Hematopoietic multipotent progenitor cell treated with erythropoietin and hydrocortisone succinate and interleukin-3 and kit ligand, for 6 days (in vitro differentiated cells): ENCODE measurements around the gene MTO1.

Experiments used
- DNase-seq: peaks from one replicate; pipeline ENCODE4 v3.0.0-alpha.2; 2015

Gene MTO1

DNA sequence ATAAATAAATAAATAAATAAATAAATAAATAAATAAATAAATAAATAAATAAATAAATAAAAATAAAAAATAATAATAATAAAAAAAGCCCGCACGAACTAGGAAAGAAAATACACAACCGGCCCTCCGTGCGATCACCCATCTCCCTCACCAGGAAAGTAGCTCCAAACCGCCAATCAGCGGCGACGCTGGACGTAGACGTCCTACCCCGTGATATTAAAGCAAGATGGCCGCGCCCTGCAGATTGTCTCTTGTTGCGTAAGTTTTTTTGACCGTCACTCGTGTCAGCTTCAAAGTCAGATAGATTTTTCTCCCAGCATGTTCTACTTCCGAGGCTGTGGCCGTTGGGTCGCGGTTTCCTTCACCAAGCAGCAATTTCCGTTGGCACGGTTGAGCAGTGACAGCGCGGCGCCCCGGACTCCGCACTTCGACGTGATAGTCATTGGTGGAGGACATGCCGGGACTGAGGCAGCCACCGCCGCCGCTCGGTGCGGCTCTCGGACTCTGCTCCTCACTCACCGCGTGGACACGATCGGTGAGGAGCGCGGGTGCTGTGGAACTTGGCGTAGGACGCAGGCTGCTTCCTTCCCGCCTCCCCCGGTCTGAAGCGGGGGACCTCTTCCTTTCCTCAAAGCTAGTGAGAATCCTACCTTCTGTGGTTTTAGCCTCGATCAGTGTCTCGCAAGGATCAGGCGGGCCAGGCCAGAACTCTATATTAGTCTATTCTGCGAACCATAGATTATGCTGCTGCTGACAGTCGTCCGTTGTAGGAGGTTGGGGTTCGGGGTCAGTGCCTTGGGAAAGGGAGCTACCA lies at the start of gene MTO1:
TSS of gene MTO1 (plus strand) at position 201 of the 814 bp plus-strand sequence. CDS start at position 319, 118 bp downstream.
- peak; percentile 98 for DNase-seq

DNA sequence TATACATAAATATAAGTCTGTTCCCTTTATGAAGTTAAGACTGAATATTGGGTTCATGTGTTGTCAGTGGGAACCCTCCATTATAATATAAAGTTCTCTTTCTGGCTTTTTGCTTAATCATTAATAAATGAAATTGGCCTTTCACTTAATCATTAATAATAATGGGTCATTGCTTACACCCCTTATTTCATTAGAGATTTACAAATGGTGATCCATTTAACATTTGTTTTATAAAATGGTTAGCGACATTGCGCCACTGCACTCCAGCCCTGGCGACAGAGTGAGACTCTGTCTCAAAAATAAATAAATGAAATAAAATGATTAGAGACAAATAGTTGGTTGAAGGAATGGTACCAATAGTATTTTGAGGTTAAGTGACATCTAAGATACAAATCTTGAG lies 48.4 kb upstream of the MTO1 start:
- no peak for DNase-seq

- peak; percentile 21 for DNase-seq
Observed at GRCh38 chr6:73418081-73418741, 43.3 kb upstream of the MTO1 start.

GRCh38 chr6:73421534-73421933 lies 40.0 kb upstream of the MTO1 start:
- no peak for DNase-seq

GRCh38 chr6:73435236-73435635 lies 26.3 kb upstream of the MTO1 start:
- DNase-seq, result no peak

- peak; percentile 26 for DNase-seq
Observed at GRCh38 chr6:73443555-73443954, 18.0 kb upstream of the MTO1 start.

DNA sequence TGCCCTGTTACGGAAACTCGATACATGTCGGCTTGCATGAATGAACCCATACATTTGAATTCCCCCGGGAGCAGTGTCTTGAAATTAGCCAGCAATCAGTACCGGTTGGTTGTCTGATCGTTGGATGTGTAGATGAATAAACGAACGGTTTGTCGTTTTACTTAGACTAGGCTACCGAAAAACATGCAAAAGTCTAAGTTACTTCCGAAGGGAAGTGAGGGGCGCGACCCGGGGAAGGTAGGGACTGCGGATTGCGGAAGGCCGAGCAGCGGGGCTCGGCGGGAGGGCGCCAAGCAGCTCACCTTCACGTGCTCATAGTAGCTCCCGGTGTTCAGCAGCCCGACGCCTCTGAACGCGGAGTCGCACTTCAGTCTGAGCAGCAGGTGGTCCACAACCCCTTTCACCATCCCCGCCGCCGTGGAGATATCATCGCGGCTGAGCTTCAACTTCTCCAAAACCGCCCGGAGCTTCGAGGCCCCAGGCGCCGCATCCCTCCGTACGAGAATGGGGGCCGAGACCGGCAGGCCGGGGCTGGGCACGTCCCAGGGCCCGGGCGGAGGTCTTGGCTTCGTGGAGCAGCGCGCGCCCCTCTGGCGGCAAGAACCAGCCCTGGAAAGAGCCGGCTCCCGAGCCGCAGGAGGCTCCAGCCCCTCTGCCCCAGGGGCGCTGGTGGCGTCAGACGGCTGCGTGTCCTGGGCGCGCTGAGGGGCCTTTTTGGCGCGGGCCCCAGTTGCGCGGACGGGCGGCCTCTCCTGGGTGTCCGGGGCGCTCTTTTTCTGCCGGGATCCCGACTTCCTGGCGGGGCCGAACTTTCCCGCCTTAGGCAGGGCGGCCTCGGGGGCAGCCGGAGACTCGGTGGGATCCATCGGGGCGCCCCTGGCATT lies 10.1 kb upstream of the MTO1 start:
- DNase-seq, result peak; percentile 71

DNA sequence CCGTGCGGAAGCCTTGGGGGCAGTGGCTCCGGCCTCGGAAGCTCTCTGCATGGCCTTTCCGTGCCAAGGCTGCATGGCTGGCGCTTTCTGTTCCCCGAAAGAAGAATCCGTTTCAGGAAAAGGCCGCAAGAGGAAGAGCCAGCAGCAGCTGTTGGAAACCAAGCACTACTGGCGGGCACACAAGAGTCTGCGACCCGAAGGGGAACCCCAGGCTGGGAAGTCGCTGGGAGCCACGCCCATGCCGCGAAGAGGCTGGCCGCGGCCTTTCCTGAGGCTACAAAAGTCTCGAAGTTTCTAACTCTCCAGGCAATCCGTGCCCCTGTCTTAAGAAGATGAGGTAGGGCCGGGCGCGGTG lies 9.5 kb upstream of the MTO1 start, which contains the start of gene CGAS:
TSS of gene CGAS (minus strand) at position 191 of the 355 bp plus-strand sequence. CDS start at position 75, 116 bp downstream.
- DNase-seq, result peak; percentile 89

GRCh38 chr6:73455865-73456629 lies 5.5 kb upstream of the MTO1 start:
- DNase-seq, result peak; percentile 83

DNA sequence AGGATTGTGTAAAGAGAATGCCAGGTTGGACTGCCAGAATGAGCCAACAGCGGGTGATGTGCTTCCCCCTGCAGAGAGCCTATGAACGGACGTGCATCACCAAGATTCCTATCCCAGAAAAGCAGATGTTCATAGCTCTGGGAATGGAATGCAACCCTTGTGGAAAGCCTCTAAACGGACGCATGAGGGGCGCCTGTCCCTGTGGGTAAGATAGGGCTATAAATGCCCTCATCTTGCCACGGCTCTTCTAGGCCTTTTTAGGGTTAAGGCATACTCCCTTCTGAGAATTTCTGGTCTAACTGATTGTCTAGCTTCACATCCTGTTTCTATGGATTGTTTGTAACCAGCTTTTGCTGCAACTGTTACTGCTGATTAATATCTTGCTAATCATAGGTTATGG lies 2.1 kb upstream of the MTO1 start:
- peak; percentile 65 for DNase-seq

- peak; percentile 46 for DNase-seq
Observed at GRCh38 chr6:73460056-73460455, 1.5 kb upstream of the MTO1 start.

DNA sequence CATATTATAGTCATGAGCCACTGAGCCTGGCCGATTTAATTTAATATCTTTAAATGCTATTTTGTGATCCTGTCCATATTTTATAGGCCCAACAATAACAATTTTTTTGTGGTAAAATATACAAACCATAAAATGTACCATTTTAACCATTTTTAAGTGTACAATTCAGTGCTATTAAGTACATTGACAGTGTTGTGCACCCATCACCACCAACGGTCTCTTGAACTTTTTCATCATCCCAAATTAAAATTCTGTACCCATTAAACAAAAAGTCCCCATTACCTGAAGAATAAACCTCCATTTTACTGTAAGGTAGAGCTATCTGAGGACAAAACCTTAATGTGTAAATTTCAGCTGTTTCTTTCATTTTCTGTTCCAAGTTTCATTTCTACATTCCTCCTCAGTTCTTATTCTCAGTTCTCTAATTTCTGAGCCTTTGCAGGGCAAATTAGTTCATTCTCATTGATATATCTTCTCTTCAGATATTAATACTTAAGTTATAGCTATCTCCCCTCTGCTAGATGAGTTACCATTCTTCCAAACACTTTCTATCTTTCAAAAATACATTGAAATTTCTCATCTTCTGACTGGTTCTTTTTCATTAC lies 10.3 kb downstream of the MTO1 start:
- no peak for DNase-seq

DNA sequence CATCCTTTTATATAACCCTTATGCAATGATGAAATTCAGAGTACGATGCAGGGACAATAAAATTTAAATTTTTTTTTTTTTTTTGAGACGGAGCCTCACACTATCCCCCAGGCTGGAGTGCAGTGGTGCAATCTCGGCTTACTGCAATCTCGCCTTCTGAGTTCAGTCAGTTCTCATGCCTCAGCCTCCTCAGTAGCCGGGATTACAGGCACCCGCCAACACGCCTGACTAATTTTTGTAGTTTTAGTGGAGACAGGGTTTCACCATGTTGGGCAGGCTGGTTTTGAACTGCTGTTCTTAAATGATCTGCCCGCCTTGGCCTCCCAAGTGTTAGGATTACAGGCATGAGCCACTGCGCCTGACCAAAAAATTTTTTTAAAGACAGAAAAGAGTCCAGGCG lies 15.2 kb downstream of the MTO1 start:
- DNase-seq, result no peak

DNA sequence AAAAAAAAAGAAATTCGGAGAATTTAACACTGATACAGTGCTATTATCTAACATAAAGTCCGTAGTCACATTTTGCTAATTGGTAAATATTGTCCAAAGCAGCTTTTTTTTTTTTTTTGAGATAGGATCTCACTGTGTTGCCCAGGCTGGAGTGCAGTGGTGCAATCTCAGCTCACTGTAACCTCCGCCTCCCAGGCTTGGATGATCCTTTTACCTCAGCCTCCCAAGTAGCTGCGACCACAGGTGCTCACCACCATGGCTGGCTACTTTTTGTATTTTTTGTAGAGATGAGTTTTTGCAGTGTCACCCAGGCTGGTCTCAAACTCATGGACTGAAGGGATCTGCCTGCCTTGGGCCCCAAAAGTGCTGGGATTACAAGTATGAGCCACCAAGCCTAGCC lies 15.9 kb downstream of the MTO1 start:
- no peak for DNase-seq

- no peak for DNase-seq
Observed at GRCh38 chr6:73481969-73482368, 20.4 kb downstream of the MTO1 start.

DNA sequence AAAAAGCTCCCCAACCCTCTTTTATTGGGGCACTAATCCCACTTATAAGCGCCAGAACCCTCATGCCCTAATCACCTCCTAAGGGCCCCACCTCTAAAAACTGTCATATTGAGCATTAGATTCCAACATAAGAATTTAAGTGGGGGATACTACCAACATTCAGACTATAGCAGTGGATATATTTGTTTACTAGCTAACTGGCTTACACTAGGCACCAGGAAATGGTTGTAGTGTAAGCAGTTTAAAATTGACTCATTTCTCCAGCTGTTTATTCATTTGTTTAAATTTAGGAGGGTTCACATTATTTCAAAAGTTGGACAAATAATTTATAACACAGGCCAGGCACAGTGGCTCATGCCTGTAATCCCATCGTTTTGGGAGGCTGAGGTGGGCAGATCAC lies 22.9 kb downstream of the MTO1 start:
- DNase-seq, result no peak

- no peak for DNase-seq
Observed at GRCh38 chr6:73487473-73487872, 25.9 kb downstream of the MTO1 start.

- no peak for DNase-seq
Observed at GRCh38 chr6:73491377-73491776, 29.8 kb downstream of the MTO1 start.

DNA sequence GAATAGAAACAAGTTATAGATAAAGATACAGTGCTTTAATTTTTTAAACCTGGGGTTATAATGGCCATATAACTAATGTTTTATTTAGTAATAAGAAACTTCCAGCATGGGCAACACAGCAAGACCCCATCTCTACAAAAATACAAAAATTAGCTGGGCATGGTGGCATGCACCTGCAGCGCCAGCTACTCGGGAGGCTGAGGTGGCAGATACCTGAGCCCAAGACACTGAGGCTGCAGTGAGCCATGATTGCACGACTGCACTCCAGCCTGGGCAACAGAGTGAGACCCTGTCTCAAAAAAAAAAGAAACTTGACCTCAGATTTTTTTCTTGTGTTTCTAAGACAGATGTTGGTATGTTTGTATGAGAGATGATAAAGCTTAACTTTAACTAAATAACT lies 36.4 kb downstream of the MTO1 start:
- DNase-seq, result no peak

DNA sequence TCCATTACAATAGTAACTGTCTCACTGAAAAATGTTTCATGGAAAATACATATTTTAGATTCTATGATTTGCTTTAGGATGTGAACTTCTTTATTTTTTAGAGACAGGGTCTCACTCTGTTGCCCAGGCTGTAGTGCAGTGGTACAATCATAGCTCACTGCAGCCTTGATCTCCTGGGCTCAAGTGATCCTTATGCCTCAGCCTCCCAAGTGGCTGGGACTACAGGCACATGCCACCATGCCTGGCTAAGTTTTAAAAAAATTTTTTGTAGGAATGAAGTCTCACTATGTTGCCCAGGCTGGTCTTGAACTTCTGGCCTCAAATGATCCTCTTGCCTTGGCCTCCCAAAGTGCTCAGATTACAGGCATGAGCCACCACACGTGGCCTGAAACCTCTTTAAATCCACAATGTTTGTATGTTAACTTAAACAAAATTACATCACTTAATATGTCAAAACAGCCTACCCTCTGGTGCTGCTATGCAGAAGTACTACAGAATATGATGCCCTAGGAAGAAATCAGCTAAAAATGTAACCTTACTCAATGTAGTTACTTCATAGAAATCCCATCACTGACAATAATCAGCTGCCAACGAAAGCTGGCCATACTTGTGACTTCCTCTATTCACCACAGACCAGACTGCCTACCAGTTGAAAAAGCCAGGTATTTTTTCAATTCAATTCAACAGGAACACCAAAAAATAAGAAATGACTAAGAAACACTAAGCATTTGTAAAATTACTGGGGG lies 41.7 kb downstream of the MTO1 start:
- peak; percentile 62 for DNase-seq

- no peak for DNase-seq
Observed at GRCh38 chr6:73504160-73504559, 42.6 kb downstream of the MTO1 start.
